K562 (cell line): ENCODE data around the gene PLEKHA6. TPM values are rescaled to one million over a fixed set of nuclear protein-coding genes. Genes with fewer than 3 reads are reported as not detected.

ENCODE experiments used
- ATAC-seq: fragments of 200-7000 bp; cut with Tn5 transposase; 3 replicates; pipeline ENCODE4 v1.9.1; 2020; ENCODE audit warnings: moderate library complexity
- BruUV-seq: library from RNA; stranded (reverse); fragments of 400-500 nt; replicated peaks from 2 replicates; lab custom pipeline; 2021; lab: Mats Ljungman, UMichigan
- CTCF ChIA-PET: fragments of 300-600 bp; formaldehyde crosslinking; extraction: SDS; loops from one replicate; lab custom pipeline; 2021; ENCODE audit warnings: low intra/inter-chr PET ratio; lab: Yijun Ruan, JAX
- POLR2A ChIA-PET: fragments of 300-600, 350-650 bp; sonication (Branson Sonifier 250); formaldehyde crosslinking; extraction: SDS; loops from one replicate; lab custom pipeline; 2021; ENCODE audit warnings: antibody characterized with exemption, inconsistent platforms; lab: Yijun Ruan, JAX
- DNase-seq, 4 experiments: peaks; one replicate each; pipeline versions ENCODE4 v3.0.0 to v3.0.0-alpha.2; 2011 to 2018; ENCODE audit warnings: low spot score in 3 of 4, mixed read lengths in 3 of 4; ENCODE audit errors: extremely low read depth in 1 of 4
- FAIRE-seq: peaks from 2 replicates; lab custom pipeline; 2011; peaks lifted over from hg19 to GRCh38; lab: Jason Lieb, UNC
- H2AFZ ChIP-seq: 2 replicates; pipeline ENCODE4 v1.6.0; 2011; ENCODE audit warnings: low read depth, low read length, control low read depth, inconsistent platforms
- H3K27ac ChIP-seq: fragments of 200-600 bp; 3 replicates; pipeline ENCODE4 v1.8.0; 2011; ENCODE audit warnings: low read depth, mild to moderate bottlenecking, control low read depth, inconsistent platforms, low read length, moderate library complexity, mixed read lengths; ENCODE audit errors: extremely low read depth
- H3K27me3 ChIP-seq, 2 experiments: fragments of 300-600 bp in 1 of 2; 2 replicates in 1 of 2; 3 replicates in 1 of 2; pipeline versions ENCODE4 v1.6.0 to v1.8.0; 2011; ENCODE audit warnings: inconsistent platforms in 2 of 2, low read length in 2 of 2, mild to moderate bottlenecking in 1 of 2, mixed read lengths in 1 of 2, moderate library complexity in 1 of 2; ENCODE audit not compliant: control insufficient read depth in 2 of 2, insufficient read depth in 2 of 2
- H3K36me3 ChIP-seq: fragments of 300-600 bp; 3 replicates; pipeline ENCODE4 v1.8.0; 2011; ENCODE audit warnings: mild to moderate bottlenecking, low read length, inconsistent platforms; ENCODE audit not compliant: control insufficient read depth, insufficient read depth
- H3K4me1 ChIP-seq, 2 experiments: fragments of 200-600 bp in 1 of 2; replicated peaks in 1 of 2; 2 replicates in 1 of 2; 3 replicates in 1 of 2; pipeline versions ENCODE4 v1.5.1 to v1.8.0; 2011; ENCODE audit warnings: inconsistent platforms in 2 of 2, low read length in 2 of 2, mild to moderate bottlenecking in 1 of 2, mixed read lengths in 1 of 2, moderate library complexity in 1 of 2; ENCODE audit not compliant: control insufficient read depth in 2 of 2, insufficient read depth in 2 of 2
- H3K4me2 ChIP-seq: 2 replicates; pipeline ENCODE4 v1.6.1; 2011; ENCODE audit warnings: low read length, control low read depth, inconsistent platforms, mixed read lengths; ENCODE audit not compliant: insufficient read depth
- H3K4me3 ChIP-seq: fragments of 200-600 bp; sonication (generic), shearing (Covaris generic); 2 replicates; pipeline ENCODE4 v1.5.1; 2016; ENCODE audit warnings: control low read depth, inconsistent platforms
- H3K79me2 ChIP-seq: fragments of 200-600 bp; 3 replicates; pipeline ENCODE4 v1.8.0; 2011; ENCODE audit warnings: low read length, inconsistent platforms; ENCODE audit not compliant: control insufficient read depth, insufficient read depth
- H3K9ac ChIP-seq, 2 experiments: 2 replicates each; pipeline versions ENCODE4 v1.6.0 to v1.6.1; 2011; ENCODE audit warnings: low read depth in 2 of 2, low read length in 2 of 2, control low read depth in 1 of 2, inconsistent platforms in 1 of 2, mild to moderate bottlenecking in 1 of 2, mixed read lengths in 1 of 2; ENCODE audit not compliant: insufficient read depth in 1 of 2
- H3K9me1 ChIP-seq: one replicate; pipeline ENCODE4 v1.6.0; 2011; ENCODE audit warnings: inconsistent platforms, mild to moderate bottlenecking, low read length, moderate library complexity; ENCODE audit not compliant: control insufficient read depth, insufficient read depth
- H3K9me3 ChIP-seq: replicated peaks from 2 replicates; pipeline ENCODE4 v1.5.1; 2011; ENCODE audit warnings: low read depth, low read length, inconsistent platforms; ENCODE audit not compliant: control insufficient read depth, insufficient read depth
- H4K20me1 ChIP-seq: replicated peaks from 2 replicates; pipeline ENCODE4 v1.6.1; 2011; ENCODE audit warnings: low read length, inconsistent platforms, mixed read lengths; ENCODE audit not compliant: control insufficient read depth, insufficient read depth
- CBX1 ChIP-seq: sonication (generic); IDR thresholded peaks from 2 replicates; pipeline ENCODE4 v1.6.1; 2016; ENCODE audit warnings: antibody characterized with exemption, low read depth, mild to moderate bottlenecking
- CEBPB ChIP-seq: fragments of 450-650 bp; IDR thresholded peaks from 2 replicates; pipeline ENCODE4 v1.6.1; 2016; ENCODE audit warnings: missing genetic modification characterization, missing compliant biosample characterization
- LCOR ChIP-seq: sonication (generic); formaldehyde crosslinking; IDR thresholded peaks from 2 replicates; pipeline ENCODE4 v1.8.0; 2022; ENCODE audit warnings: mild to moderate bottlenecking, missing genetic modification reagents
- MTF1 ChIP-seq: fragments of 250-450 bp; sonication (Bioruptor Pico); IDR thresholded peaks from 2 replicates; pipeline ENCODE4 v1.9.0; 2021; ENCODE audit warnings: moderate library complexity, mild to moderate bottlenecking, inconsistent platforms, borderline replicate concordance
- NFIC ChIP-seq: fragments of 450-650 bp; IDR thresholded peaks from 2 replicates; pipeline ENCODE4 v1.6.1; 2017; ENCODE audit warnings: mild to moderate bottlenecking, inconsistent platforms
- NFIX ChIP-seq: fragments of 250-450 bp; sonication (Bioruptor Pico); IDR thresholded peaks from 2 replicates; pipeline ENCODE4 v1.4.0; 2020; ENCODE audit warnings: low read depth, mild to moderate bottlenecking, moderate library complexity
- PHB ChIP-seq: fragments of 250-450 bp; sonication (Bioruptor Pico); IDR thresholded peaks from 2 replicates; pipeline ENCODE4 v1.5.0; 2021
- POLR2A ChIP-seq: fragments of 450-650 bp; conservative IDR thresholded peaks from 2 replicates; pipeline ENCODE4 v1.6.1; 2016
- PTRF ChIP-seq: fragments of 450-650 bp; IDR thresholded peaks from 2 replicates; pipeline ENCODE4 v1.6.1; 2016; ENCODE audit warnings: mild to moderate bottlenecking, missing genetic modification characterization, missing compliant biosample characterization
- RFX7 ChIP-seq: fragments of 250-450 bp; sonication (Bioruptor Pico); IDR thresholded peaks from 2 replicates; pipeline ENCODE4 v1.5.1; 2021; ENCODE audit warnings: mild to moderate bottlenecking
- ZFP1 ChIP-seq: fragments of 450-650 bp; formaldehyde crosslinking; IDR thresholded peaks from 2 replicates; pipeline ENCODE4 v1.4.0; 2020; ENCODE audit warnings: mild to moderate bottlenecking, mixed read lengths
- ZNF140 ChIP-seq: fragments of 250-450 bp; sonication (Bioruptor Pico); IDR thresholded peaks from 2 replicates; pipeline ENCODE4 v1.8.0; 2021; ENCODE audit warnings: moderate library complexity, mild to moderate bottlenecking, inconsistent platforms
- ZNF384 ChIP-seq: IDR thresholded peaks from 2 replicates; pipeline ENCODE4 v1.6.1; 2012; ENCODE audit warnings: low read depth, low read length, improper control_type of control experiment
- ZNF507 ChIP-seq: conservative IDR thresholded peaks from 2 replicates; pipeline ENCODE4 v1.6.1; 2017; ENCODE audit warnings: missing genetic modification characterization, missing compliant biosample characterization
- WGBS: fragments of 100-300 bp; shearing (Covaris generic); methylation state at CpG from one replicate; pipeline ENCODE4 v1.1.6; 2016; ENCODE audit warnings: low coverage, mixed read lengths; ENCODE audit not compliant: insufficient coverage; ENCODE audit errors: missing lambda C conversion rate; 5-methylcytosine and 5-hydroxymethylcytosine counted together
- in situ Hi-C: fragments of 300-500 bp; cut with MboI; formaldehyde crosslinking; loops from 4 replicates; pipeline ENCODE4 v1.15.0; 2018; ENCODE audit warnings: inconsistent platforms, mixed read lengths
- intact Hi-C: fragments of 100-400 bp; cut with micrococcal nuclease; formaldehyde crosslinking; loops from 2 replicates; pipeline ENCODE4 v1.14.2; 2022
- polyA plus RNA-seq, 8 experiments: library from polyadenylated mRNA; depleted of rRNA in 4 of 8; stranded (reverse) in 5 of 8; unstranded in 3 of 8; fragments of >200 nt; fragmentation: Nextera tagmentation in 2 of 8; fragmentation: Illumina TruSeq in 1 of 8; extraction: Ambion mirVana in 2 of 8; extraction: Trizol in 1 of 8; gene quantifications; 2 replicates each; pipeline versions ENCODE4 v1.2.1 to v1.2.3, GENCODE V29; 2011 to 2014; ENCODE audit warnings: inconsistent platforms in 1 of 8, missing spikeins in 1 of 8
- total RNA-seq, 7 experiments: library from RNA; depleted of rRNA in 6 of 7; stranded (reverse); fragments of >200 nt in 6 of 7; fragmentation: Illumina TruSeq in 2 of 7; extraction: Trizol in 2 of 7; gene quantifications; 2 replicates each; pipeline versions ENCODE4 v1.2.1 to v1.2.3, GENCODE V29; 2011 to 2021; ENCODE audit warnings: low replicate concordance in 1 of 7
- TF ChIP-seq, protein P1 (sequence below): IDR thresholded peaks from 2 replicates; pipeline ENCODE4 v1.6.1; 2011; ENCODE audit warnings: borderline replicate concordance, low read depth, mild to moderate bottlenecking, moderate library complexity, low read length; ENCODE audit not compliant: insufficient read depth, poor library complexity, severe bottlenecking
- TF ChIP-seq, protein P2 (sequence below): fragments of 450-650 bp; formaldehyde crosslinking; conservative IDR thresholded peaks from 2 replicates; pipeline ENCODE4 v1.4.0; 2022; ENCODE audit warnings: mild to moderate bottlenecking, missing genetic modification characterization

Gene PLEKHA6
- total and polyA plus RNA-seq, 9 of the 15 experiments (the other 6 are each of a cell fraction or from before 2014, with no cell fraction given): under 0.01 to 0.33 (median 0.01) TPM; not detected in 4

DNA sequence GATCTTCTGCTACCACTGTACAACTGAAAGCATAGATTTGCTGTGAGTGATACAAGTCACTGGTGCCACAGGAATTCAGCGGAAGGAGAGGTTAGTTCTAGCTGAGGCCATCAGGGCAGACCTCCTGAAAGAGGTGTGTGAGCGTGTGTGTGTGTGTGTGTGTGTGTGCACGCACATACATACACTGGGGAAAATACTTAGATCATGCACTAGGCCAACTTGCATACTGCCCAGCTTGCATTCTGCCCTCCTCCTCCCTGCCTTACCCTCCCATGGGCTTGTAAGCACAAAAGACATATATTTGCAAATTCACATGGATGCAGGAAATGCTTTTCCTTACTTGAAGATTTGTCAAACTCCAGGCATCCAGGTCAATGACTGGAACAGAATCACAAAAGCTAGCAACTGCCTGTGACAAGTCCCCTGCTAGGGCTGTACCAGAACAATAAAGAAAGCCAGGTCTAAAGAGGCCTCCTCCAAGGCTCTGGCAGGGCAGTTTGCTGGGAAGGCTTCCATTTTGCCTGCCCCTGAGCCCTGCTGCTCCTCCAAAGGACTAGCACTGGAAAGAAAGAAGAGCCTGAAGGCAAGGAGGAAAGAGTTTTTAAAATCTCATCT lies 23.2 kb downstream of the PLEKHA6 start:
- no peak overlapping the region for H3K4me3 ChIP-seq
- no peak for TF ChIP-seq MTF1 (CRISPR knock-in tag)
- TF ChIP-seq PHB (CRISPR knock-in tag): no peak
- TF ChIP-seq LCOR: no peak
- no peak for TF ChIP-seq NFIC
- no peak for TF ChIP-seq NFIX (CRISPR knock-in tag)
- TF ChIP-seq POLR2A: no peak
- TF ChIP-seq ZNF140 (CRISPR knock-in tag): no peak
- no peak for TF ChIP-seq ZFP1
- no peak for TF ChIP-seq PTRF (tag)
- TF ChIP-seq, protein P1, sequence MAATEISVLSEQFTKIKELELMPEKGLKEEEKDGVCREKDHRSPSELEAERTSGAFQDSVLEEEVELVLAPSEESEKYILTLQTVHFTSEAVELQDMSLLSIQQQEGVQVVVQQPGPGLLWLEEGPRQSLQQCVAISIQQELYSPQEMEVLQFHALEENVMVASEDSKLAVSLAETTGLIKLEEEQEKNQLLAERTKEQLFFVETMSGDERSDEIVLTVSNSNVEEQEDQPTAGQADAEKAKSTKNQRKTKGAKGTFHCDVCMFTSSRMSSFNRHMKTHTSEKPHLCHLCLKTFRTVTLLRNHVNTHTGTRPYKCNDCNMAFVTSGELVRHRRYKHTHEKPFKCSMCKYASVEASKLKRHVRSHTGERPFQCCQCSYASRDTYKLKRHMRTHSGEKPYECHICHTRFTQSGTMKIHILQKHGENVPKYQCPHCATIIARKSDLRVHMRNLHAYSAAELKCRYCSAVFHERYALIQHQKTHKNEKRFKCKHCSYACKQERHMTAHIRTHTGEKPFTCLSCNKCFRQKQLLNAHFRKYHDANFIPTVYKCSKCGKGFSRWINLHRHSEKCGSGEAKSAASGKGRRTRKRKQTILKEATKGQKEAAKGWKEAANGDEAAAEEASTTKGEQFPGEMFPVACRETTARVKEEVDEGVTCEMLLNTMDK: no peak
- no peak for TF ChIP-seq RFX7
- no peak for TF ChIP-seq ZNF384
- no peak for TF ChIP-seq CBX1
- no peak for TF ChIP-seq ZNF507
- TF ChIP-seq, protein P2, sequence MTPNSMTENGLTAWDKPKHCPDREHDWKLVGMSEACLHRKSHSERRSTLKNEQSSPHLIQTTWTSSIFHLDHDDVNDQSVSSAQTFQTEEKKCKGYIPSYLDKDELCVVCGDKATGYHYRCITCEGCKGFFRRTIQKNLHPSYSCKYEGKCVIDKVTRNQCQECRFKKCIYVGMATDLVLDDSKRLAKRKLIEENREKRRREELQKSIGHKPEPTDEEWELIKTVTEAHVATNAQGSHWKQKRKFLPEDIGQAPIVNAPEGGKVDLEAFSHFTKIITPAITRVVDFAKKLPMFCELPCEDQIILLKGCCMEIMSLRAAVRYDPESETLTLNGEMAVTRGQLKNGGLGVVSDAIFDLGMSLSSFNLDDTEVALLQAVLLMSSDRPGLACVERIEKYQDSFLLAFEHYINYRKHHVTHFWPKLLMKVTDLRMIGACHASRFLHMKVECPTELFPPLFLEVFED: no peak
- no peak for TF ChIP-seq CEBPB (tag)
- no peaks in the 10 kb centered on the region for H3K4me1 ChIP-seq
- no peak overlapping the region for H2AFZ ChIP-seq
- H3K9me3 ChIP-seq: no peaks in the 10 kb centered on the region
- H3K36me3 ChIP-seq: no peaks in the 10 kb centered on the region
- no peak overlapping the region for H3K4me2 ChIP-seq
- in situ Hi-C loops (no loop called here), intact Hi-C loops (no loop called here)
- H3K9me1 ChIP-seq: no peaks in the 10 kb centered on the region
- peaks cover 52 to 82% of the 10 kb centered on the region in 2 experiments for H3K27me3 ChIP-seq
- H3K79me2 ChIP-seq: no peaks in the 10 kb centered on the region
- H3K27ac ChIP-seq: no peak overlapping the region
- FAIRE-seq (no peak), ATAC-seq (no peak), DNase-seq (no peak)
- BruUV-seq: no TSS peak
- H4K20me1 ChIP-seq: 0 out of 2 replicates have a peak, but pooled peaks cover 3% of the 10 kb centered on the region
- WGBS: 0% methylated on average over 3 of the region's 3 CpGs
- ChIA-PET POLR2A (interaction anchor here (0.6 to 1.4 kb wide), 3 partner anchors 41 to 463 kb away, joined by 3 to 4 read pairs (median 4); no protein-coding TSS in a partner anchor), CTCF (no interaction called here)
- H3K9ac ChIP-seq: no peak overlapping the region
